Tibial artery (tissue), 4 donors: ENCODE data around the gene SCN2B.

Experiments
- DNase-seq, 2 donors: peaks; one replicate each; pipeline ENCODE4 v3.0.0-alpha.2; 2019
- H3K27ac ChIP-seq, 2 donors: fragments of 200-600 bp; sonication (generic) in 1 of 2; 1 replicate in 1 of 2; 2 replicates in 1 of 2; pipeline ENCODE4 v1.5.1; 2018 to 2019; ENCODE audit warnings: mild to moderate bottlenecking in 1 of 2
- H3K27me3 ChIP-seq, 2 donors: fragments of 200-600 bp; sonication (generic) in 1 of 2; one replicate each; pipeline versions ENCODE4 v1.5.1 to v1.6.0; 2016 to 2019
- H3K36me3 ChIP-seq, 3 donors: fragments of 200-600 bp; sonication (generic) in 2 of 3; one replicate each; pipeline ENCODE4 v1.5.1; 2016 to 2019; ENCODE audit warnings: mild to moderate bottlenecking in 2 of 3
- H3K4me1 ChIP-seq, 4 donors: fragments of 200-600 bp; sonication (generic) in 2 of 4; 1 replicate in 3 of 4; 2 replicates in 1 of 4; pipeline ENCODE4 v1.5.1; 2016 to 2019
- H3K4me3 ChIP-seq, 2 donors: fragments of 200-600 bp; sonication (generic) in 1 of 2; 1 replicate in 1 of 2; 2 replicates in 1 of 2; pipeline ENCODE4 v1.5.1; 2018 to 2019; ENCODE audit warnings: mild to moderate bottlenecking in 2 of 2
- H3K9me3 ChIP-seq, 3 donors: fragments of 200-600 bp; sonication (generic) in 1 of 3; one replicate each; pipeline ENCODE4 v1.5.1; 2016 to 2019
- CTCF ChIP-seq, 2 experiments: fragments of 200-600 bp in 1 of 2; fragments of 450-650 bp in 1 of 2; IDR thresholded peaks; one replicate each; pipeline ENCODE4 v1.5.1; 2017 to 2019; ENCODE audit warnings: antibody characterized with exemption in 2 of 2, mild to moderate bottlenecking in 1 of 2, moderate library complexity in 1 of 2
- intact Hi-C: fragments of 100-400 bp; cut with DNase I; formaldehyde crosslinking; loops from one replicate; pipeline ENCODE4 v1.15.0; 2023; ENCODE audit warnings: low total_unique reads

SCN2B gene

GRCh38 chr11:118153516-118153915 lies 22.9 kb downstream of the SCN2B start:
- peaks cover 0 to 80% of the 10 kb centered on the region in 2 donors for H3K27me3 ChIP-seq
- peak overlapping the region in 1 of 2 donors; percentile 60 for H3K4me3 ChIP-seq

GRCh38 chr11:118152552-118153471 lies 23.6 kb downstream of the SCN2B start, which contains the start of gene SCN4B:
TSS of gene SCN4B (minus strand) at chr11:118152823. CDS start at chr11:118152673, 150 bp downstream.
- intact Hi-C loops, result loop anchor here (10.0 kb wide), 1 partner anchor 192 kb away; the partner anchor contains the start of genes CD3D and CD3G
- no peaks in the 10 kb centered on the region for H3K9me3 ChIP-seq
- DNase-seq, result no peak
- peak within 1 kb of the TSS; percentile 44 to 60 for H3K4me3 ChIP-seq
- no peak within 1 kb of the TSS for H3K27ac ChIP-seq
- H3K36me3 ChIP-seq, result no peaks in the 10 kb centered on the region
- no peak for TF ChIP-seq CTCF (IDR thresholded peaks at IDR 0.05)
- H3K4me1 ChIP-seq, result peaks cover 0 to 24% (median 16%) of the 10 kb centered on the region in 4 donors
- H3K27me3 ChIP-seq, result peaks cover 0 to 75% of the 10 kb centered on the region in 2 donors

More at GRCh38 chr11:118153516-118153915, 22.9 kb downstream of the SCN2B start:
- Histone ChIP-seq H3K36me3 (no peaks in the 10 kb centered on the region), H3K9me3 (no peaks in the 10 kb centered on the region), H3K4me1 (peaks cover 0 to 24% (median 16%) of the 10 kb centered on the region in 4 donors), H3K27ac (no peak overlapping the region)
- no peak for TF ChIP-seq CTCF (IDR thresholded peaks at IDR 0.05)
- DNase-seq, result no peak
- intact Hi-C loops, result loop anchor here (10.0 kb wide), 1 partner anchor 191 kb away; the partner anchor contains the start of genes CD3D and CD3G

GRCh38 chr11:118152020-118152551 lies 24.4 kb downstream of the SCN2B start:
- intact Hi-C loops, result loop anchor here (10.0 kb wide), 1 partner anchor 193 kb away; the partner anchor contains the start of genes CD3D and CD3G
- TF ChIP-seq CTCF (IDR thresholded peaks at IDR 0.05), result no peak
- Histone ChIP-seq H3K9me3 (no peaks in the 10 kb centered on the region), H3K4me1 (peaks cover 0 to 24% (median 16%) of the 10 kb centered on the region in 4 donors), H3K36me3 (no peaks in the 10 kb centered on the region), H3K27me3 (peaks cover 0 to 70% of the 10 kb centered on the region in 2 donors), H3K4me3 (peak overlapping the region; percentile 44 to 60), H3K27ac (no peak overlapping the region)
- no peak for DNase-seq

- H3K27me3 ChIP-seq, result peaks cover 0 to 67% of the 10 kb centered on the region in 2 donors
- intact Hi-C loops, result loop anchor here (10.0 kb wide), 1 partner anchor 193 kb away; the partner anchor contains the start of genes CD3D and CD3G
- H3K9me3 ChIP-seq, result no peaks in the 10 kb centered on the region
- H3K36me3 ChIP-seq, result no peaks in the 10 kb centered on the region
- peaks cover 0 to 24% (median 16%) of the 10 kb centered on the region in 4 donors for H3K4me1 ChIP-seq
- no peak overlapping the region for H3K27ac ChIP-seq
- H3K4me3 ChIP-seq, result no peak overlapping the region
- DNase-seq, result no peak
- no peak for TF ChIP-seq CTCF (IDR thresholded peaks at IDR 0.05)
Observed at GRCh38 chr11:118151431-118151830, 25.0 kb downstream of the SCN2B start.

- H3K9me3 ChIP-seq, result no peaks in the 10 kb centered on the region
- H3K36me3 ChIP-seq, result no peaks in the 10 kb centered on the region
- peaks cover 0 to 33% (median 27%) of the 10 kb centered on the region in 4 donors for H3K4me1 ChIP-seq
- TF ChIP-seq CTCF (IDR thresholded peaks at IDR 0.05), result no peak
- peaks cover 0 to 66% of the 10 kb centered on the region in 2 donors for H3K27me3 ChIP-seq
- DNase-seq, result no peak
- no peak overlapping the region for H3K4me3 ChIP-seq
- H3K27ac ChIP-seq, result no peak overlapping the region
- intact Hi-C loops, result no loop called here
Observed at GRCh38 chr11:118149493-118149892, 26.9 kb downstream of the SCN2B start.
